A549 (cell line): Measurements from ENCODE around the gene TNPO3.

Experiments used
- CTCF ChIP-seq: fragments of >200 bp; sonication (Bioruptor Twin); formaldehyde crosslinking; IDR thresholded peaks from 3 replicates; pipeline ENCODE4 v1.5.1; 2016
- JUN ChIP-seq, 2 experiments: fragments of >200 bp; sonication (Bioruptor Twin); formaldehyde crosslinking; IDR thresholded peaks; 2 replicates in 1 of 2; 3 replicates in 1 of 2; pipeline ENCODE4 v1.6.1; 2016 to 2017
- POLR2A ChIP-seq: IDR thresholded peaks from 2 replicates; pipeline ENCODE4 v1.6.1; 2012; ENCODE audit warnings: mild to moderate bottlenecking, low read length
- POLR2AphosphoS2 ChIP-seq: conservative IDR thresholded peaks from 2 replicates; pipeline ENCODE4 v1.6.1; 2012; ENCODE audit warnings: low read length, improper control_type of control experiment, inconsistent platforms

- TF ChIP-seq CTCF (no peak), POLR2A (no peak), JUN (IDR thresholded peaks at IDR 0.05) (no peak), POLR2AphosphoS2 (no peak)
These were observed 112.9 kb downstream of the TNPO3 start for GRCh38 chr7:128941946-128942526.
